ENCODE results near the gene IBSP.

Gene IBSP, protein sequence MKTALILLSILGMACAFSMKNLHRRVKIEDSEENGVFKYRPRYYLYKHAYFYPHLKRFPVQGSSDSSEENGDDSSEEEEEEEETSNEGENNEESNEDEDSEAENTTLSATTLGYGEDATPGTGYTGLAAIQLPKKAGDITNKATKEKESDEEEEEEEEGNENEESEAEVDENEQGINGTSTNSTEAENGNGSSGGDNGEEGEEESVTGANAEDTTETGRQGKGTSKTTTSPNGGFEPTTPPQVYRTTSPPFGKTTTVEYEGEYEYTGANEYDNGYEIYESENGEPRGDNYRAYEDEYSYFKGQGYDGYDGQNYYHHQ

DNA sequence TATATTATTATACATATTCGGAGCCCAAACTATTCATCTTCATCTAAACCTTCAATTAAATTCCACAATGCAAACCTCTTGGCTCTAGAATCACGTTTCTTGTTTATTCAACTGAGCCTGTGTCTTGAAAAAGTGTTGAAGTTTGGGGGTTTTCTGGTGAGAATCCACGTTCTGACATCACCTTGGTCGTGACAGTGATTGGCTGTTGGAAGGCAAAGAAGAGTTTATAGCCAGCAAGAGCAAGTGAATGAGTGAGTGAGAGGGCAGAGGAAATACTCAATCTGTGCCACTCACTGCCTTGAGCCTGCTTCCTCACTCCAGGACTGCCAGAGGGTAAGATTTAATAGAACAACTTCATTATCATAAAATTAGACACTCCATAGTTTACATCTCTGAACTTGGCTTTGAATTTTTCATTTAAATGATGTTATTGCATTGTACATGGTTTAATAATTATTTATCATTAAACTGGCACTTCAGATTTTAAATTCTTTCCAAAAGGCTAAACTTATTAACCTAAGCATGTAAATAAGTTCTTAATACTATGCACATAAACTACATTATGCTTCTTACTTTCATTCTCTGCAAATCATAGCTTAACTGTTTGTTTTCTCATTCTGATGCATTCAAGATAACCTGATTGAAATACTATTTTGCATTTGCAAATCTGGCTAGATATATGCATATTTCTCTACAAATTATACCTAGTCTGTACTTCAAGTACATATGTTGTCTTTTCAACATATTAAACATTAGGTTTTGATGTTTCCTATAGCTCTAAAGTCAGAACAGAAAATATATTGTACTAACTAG, at the start of gene IBSP:
Gene IBSP (plus strand): TSS at position 254 of the 813 bp plus-strand sequence. CDS start 2,808 bp downstream, outside the sequence.
- DNase-seq = no peak

DNA sequence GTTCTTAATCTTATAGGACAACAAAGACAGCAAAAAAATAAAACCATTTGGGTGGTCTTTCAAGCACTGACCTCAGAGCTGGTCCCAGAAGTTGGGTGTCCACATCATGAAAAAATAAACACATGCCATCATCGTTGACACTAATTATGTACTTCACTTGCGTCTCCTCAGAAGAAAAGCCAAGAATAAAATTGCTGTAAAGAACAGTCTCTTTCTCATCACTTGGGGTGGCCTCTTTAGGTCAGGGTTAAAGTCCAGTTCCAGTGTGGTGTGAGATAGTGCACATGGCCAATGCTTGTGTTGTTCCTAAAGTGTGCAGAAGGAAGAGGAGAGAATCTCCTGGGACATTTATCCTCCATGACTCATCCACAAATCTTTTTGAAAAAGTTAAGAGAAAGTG, 49.5 kb upstream of the IBSP start:
- no peak for DNase-seq

DNA sequence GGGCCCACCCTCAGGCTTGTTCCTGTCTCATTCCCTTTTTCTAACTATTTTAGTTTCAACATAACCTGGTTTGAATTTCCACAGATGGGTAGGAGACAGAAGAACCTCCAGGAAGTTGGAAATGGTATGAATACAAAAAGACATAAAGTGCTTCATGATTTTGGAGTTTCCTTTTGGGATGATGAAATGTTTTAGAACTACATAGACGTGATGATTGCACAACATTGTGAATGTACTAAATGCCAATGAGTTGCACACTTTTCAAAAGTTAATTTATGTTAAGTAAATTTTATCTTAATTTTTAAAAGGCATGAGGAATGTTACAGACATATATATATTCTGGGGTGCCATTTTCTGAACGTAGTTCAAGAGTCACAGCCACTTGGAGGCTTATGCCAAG, 41.1 kb upstream of the IBSP start:
- no peak for DNase-seq

DNA sequence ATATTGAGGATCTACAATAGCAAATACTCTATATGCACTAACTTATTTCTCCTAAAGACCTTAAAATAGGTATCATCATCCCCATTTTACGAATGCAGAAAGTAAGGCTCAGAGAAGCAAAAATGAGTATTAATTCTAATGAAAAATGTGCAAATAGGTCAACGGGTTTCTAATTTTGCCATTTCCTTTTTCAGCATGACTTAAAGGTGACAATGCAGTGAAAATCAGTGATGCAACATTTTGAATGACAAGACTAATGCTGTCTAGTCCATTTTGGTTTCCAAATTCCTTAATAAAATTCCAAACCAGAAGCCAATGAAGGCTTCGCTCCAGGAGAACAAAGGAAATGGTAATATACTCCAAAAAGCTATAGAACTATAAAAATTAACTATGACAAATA, 37.0 kb upstream of the IBSP start:
- DNase-seq = no peak

DNA sequence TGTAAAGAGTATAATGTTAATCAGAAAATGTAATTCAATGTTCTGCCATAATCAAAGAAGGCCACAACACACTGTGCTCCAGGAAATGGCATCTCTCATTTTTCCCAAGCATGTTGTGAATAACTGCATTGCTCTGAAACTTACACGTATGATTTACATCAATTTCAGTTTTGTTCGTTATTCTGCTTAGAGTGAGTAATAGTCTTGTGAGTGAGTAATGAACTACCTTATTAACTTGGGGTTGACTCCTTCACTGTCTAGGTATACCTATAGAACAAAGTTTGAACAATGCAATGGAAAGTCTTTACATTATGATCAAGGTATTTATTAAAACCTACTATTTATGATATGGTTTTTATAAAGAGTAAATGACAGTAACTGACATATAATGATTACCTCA, 17.8 kb upstream of the IBSP start:
- no peak for DNase-seq

DNA sequence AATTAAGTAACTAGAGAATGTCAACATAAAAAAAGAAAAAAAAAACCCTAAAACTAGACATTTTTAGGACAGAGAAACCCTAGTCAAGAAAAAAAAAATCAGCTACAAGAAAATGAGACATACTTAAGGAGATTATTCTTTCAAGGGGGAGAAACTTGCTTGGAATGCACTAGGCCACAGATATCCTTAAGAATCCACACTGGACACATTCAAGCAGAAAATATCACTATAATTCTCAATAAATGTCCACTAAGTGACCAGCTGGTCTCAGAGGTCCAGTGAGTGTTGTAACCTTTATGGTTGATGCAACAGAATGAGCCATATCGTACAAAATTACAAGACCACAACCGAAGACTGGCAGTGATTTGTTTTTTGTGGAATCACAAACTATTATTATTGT, 15.6 kb upstream of the IBSP start:
- no peak for DNase-seq

DNA sequence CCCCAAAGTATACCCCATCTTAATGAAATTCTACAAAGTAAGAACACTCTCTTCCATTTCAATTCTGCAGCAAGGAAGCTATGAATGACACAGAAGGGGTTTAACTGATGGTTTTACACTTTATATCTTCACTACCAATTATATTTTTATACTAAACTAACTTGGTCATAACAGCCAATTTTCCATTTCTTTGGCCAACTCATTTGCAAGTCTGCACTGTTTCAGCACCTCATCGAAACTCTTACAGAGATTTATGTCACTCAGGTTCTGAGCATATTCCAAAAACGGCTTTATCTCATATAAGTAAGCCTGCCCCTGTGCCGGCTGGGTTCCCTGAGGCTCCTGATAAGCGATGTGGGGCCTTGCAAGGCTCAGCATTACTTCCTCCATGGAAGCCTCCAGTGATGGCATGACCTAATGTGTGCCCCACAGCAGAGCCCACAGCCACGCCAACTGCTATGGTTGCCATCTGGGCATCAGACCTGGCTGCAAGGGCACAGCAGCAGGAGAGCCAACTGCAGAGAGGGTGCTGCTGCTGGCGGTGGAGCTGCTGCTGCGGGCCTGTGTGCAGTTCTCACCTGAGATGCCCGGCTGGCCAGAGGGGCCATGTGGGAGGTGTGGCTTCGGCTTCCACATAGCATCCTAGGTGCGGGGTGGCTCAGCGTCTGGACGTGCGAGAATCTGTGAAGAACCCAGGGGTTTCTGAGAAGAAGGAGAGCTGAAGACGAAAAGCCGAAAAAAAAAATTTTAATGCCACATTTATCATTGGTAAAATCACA, 13.4 kb upstream of the IBSP start:
- DNase-seq = no peak

DNA sequence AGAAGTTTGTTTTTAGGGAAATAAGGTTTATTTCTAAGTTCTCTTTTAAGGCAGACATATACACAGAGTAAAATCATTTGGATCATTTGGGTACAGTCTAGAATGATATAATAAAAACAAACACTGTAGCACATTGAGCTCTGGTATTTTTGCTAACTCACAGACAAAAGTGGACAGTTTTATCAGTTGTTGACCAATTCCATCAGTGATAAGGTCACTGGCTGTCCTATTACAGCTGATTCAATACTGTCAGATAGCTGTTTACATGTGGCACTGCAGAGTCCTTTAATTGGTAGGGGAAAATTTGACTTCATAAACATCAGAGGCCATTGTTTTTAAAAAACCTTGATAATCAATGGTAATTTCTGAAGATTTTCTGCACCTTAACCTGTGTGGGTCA, 3.5 kb downstream of the IBSP start:
- DNase-seq = no peak

DNA sequence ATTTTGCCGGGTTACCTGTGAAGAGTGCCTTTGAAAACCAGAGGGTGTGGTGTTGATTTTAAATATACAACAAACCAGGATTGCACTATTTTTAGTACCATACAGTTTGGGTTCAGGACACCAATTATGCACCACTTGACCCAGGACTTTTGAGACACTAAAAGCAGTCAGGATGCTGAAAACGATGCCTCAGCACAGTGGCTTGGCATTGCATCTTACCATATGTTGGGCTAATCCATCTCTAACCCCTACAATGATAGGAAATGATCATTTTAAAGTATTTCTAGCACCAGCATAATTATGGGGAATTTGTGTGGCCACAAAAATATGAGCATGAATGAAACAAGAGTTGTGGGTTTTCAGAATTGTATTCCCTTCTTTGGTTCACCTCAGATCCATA, 4.1 kb downstream of the IBSP start:
- no peak for DNase-seq

DNA sequence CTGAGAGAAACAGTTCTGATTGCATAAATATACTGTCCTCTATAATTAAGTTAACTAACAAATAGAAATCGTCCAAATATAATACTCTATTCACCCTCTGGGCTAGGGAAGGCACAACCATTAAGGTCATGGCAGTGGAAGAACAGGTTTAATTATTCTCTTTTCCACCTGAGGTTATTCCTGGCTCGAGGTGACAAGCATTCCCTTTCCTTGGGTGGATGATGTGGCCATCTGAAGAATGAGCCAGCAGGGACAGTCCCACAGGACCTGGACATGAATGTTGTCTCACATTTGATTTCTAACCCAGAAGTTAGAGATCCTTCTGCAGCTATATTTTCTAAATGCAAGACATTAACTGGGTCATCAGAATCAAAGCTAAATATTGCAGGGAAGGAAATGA, 5.5 kb downstream of the IBSP start:
- DNase-seq = no peak

DNA sequence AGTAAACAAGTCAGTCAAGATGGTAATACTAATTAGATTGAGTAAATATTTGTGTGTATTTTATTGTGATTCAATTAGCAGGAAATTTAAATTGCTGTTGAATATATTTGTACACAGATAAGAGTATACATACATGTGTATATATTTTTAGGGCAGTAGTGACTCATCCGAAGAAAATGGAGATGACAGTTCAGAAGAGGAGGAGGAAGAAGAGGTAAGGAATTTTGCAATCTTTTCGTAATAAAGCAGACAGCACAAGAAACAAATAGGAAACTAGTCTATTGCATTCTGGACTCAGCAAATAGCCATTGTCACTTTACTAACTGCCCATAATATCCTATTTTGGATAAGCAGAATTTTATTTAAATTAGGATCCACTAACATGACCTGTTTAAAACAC, 6.6 kb downstream of the IBSP start:
- no peak for DNase-seq

DNA sequence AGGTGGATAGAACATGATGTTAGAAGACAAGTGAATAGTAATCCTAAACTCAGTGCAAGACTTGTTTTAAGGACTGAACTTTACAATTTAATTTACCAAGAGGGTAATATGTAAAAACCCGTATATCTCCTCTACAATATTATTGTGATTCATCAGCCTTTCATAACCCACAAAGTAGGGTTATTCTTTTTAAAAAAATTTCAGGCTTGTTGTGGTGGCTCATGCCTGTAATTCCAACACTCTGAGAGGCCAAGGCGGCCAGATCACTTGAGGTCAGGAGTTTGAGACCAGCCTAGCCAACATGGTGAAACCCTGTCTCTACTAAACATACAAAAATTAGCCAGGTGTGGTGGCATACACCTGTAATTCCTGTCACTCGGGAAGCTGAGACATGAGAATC, 7.2 kb downstream of the IBSP start:
- DNase-seq = no peak

DNA sequence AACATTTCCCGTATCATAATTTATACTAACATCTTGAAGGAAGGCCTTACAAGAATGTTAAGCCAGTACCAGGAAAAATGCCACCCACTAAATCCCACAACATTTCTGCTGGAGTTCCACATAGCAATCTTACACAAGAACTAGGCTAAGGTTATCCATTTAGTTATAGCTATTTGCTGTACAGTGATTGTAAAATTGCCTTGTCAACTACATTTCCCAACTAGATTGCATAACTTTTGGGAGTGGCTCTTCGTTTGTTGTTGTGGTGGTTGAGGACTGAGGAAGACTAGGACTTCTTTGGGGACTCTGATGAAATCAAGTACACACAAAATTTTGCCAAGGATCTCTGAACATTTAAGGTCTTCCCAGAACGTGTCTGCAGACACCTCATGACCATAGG, 8.0 kb downstream of the IBSP start:
- no peak for DNase-seq

DNA sequence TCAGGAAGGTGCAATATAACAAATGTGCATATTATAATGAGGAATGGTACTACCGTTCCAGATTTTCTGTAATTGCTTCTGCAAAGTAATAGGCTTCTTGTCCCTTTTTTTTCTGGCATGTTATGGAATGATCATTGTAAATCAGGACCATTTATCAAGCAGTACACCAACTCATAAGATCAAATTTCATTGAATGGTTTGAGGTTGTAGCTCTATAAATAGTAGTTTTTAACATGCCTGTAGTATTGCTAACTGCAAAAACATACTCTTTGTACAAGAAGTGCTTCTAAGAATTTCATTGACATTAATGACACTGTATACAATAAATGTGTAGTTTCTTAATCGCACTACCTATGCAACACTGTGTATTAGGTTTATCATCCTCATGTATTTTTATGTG, 12.6 kb downstream of the IBSP start:
- DNase-seq = no peak

DNA sequence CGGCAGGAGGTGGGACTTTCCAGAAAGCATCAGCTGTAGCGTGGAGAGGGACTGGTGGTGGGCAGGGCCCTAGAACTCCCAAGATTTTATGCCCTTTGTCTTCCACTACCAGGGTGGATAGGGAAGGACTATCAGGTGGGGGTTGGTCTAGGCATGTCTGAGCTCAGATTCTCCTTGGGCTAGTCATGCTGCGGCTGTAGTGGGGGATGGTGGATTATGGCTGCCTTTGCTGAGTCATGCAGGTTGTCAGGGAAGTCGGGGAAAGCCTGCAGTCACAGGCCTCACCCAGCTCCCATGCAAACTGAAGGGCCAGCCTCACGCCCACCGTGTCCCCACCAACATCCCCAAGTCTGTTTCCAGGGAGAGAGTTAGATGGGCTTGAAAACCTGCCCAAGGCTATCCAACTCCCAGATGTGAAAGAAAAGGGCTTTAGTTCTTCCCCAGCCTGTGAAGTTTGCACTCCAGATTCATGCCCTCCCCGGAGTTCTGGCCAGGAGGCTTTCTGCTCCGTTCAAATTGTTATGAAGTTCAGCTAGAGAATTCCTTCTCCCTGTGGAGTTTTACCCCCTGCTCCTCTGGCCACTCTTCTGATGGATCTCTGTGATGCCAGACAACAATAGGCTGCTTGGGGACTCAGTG, 20.0 kb downstream of the IBSP start:
- DNase-seq = no peak

DNA sequence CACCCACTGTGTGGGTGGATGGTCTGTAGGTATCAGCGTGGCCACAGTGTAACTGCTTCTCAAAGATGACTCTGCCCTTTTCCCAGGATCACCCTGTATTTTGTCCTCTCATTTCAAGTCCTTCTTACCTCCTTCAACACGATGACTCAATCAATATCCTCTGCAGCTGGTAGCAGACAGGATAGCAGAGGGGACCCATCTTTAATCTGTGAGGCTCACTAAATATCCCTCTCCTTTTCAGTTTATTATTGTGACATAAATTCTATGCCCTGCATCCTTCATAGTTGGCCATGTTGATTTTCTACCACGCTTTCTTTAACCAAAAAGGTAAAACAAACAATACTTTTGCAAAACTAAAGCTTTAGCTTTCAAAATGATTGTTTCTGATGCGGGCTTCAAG, 23.8 kb downstream of the IBSP start:
- DNase-seq = no peak

DNA sequence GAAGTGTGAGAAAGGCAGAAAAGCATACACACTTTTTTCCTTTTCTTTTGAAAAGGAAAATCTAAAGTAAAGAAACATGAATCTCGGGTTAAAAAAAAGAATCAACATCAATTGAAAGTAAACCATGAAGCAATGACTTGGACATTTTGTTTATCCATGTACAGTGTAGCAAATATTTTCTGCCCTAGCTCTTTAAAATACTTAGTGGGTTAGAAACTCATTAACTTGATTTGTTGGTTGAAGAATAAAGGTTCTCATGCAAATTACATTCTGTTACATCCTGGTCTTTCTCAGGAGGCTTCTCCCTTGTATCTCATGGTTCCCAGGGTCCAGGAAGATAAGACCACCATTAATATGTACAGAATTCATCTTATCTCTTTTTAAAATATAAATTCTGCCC, 24.4 kb downstream of the IBSP start:
- no peak for DNase-seq

DNA sequence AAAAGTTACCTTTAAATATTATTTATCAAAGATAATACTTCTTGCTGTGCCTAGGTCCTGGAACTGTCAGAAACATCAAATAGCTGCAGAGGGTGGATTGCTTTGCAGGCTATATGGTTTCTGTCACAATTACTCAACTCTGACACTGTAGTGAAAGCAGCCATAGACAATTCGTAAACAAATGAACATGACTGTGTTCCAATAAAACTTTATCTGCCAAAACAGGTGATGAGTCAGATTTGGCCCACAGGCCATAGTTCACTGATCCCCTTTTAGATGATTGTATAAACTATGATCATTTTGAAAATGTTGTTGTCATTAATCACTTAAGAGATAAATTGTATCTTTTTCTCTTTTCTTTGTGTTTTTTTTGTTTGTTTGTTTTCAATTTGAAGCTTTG, 25.0 kb downstream of the IBSP start:
- DNase-seq = no peak

DNA sequence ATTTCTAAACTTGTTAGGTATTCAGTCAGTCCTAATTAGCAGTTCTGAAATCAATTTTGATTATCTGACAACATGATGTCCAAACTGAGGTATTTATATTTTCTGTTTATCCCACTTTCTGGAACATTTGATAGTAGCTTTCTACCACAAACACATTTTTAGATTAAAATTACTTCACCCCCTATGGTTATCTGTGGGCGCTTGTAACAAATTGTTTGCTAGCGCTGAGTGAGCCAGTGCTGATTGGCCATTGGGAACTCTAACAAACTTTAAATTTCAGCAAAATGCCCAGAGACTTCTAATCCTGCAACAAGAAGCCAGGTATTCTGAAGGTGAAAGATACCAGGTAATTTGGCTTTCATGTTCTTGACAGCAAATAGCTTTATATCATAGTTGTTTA, 33.3 kb downstream of the IBSP start, which contains the start of gene MEPE:
Gene MEPE (plus strand): TSS at position 301 of the 400 bp plus-strand sequence. CDS start 1,746 bp downstream, outside the sequence.
- DNase-seq = no peak

DNA sequence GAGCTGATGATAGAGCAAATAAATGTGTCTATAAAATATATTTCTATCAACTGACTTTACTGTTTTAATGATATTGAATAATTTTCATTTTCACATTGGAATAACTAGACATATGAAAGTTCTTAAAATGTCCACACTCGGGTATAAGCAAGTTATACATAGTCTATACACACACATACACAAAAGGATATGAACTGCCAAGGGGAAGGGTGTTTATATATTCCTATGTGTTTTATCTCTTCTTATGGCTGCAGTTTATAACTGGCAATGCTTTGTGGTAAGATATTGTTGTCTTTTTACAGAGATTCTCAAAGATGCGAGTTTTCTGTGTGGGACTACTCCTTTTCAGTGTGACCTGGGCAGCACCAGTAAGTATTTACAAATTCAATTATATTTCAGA, 35.0 kb downstream of the IBSP start:
- DNase-seq = no peak

DNA sequence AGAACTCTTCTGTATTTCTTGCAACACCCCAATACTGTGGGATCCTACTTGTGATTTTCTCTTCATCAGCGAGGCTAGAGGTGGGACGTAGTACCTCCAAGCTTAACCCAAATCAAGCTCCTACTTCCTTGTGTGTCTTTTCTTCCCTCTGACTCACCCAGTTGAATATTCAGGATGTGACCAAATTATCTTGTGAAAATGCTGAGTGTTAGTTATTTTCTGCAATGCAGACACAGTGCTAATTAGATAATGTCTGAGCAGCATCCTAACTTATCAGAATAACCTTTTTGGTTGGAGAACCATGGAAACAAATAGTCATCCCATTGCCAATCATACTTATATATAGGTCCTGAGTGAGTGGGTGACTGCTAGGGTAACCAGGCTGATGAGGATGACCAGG, 35.8 kb downstream of the IBSP start:
- no peak for DNase-seq

DNA sequence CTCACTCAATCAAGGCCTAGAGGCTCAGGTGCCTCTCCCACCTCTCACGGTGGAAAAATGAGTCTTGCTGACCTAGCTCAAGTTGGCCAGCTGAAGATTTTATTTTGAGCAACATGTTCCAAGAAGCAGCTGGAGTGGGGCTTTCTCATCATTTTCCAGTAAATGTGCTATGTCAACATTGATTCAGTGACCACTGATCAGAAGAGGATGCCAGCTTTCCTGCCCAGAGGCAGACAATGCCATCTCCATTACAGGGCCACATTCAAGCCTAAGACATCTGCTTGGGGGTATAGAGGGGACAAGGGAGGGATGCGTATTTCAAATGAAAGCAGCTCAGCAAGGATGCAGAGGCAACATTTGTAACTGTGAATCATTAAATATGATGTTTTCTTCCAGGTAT, 36.4 kb downstream of the IBSP start:
- DNase-seq = no peak

DNA sequence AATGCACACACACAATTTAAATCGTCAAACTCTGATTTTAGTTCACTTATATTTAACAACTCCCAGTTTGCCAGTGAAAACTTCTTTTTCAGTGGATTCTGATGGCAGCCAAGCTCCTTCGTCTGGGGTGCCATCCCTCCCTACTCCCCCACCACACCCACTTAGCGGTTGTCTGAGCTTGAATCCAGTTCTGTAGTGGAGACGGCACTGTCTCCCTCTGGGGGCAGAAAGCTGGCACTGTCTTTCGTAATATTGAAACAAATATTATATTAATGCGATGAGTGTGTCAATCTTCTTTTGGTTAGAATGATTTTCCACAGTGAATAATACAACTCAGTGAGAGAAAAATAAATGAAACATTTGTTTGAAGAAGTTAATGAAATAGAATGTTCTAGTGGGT, 38.9 kb downstream of the IBSP start:
- DNase-seq = no peak
